GM23338 (cell line): ENCODE results near the gene MFAP4. TPM values are rescaled to one million over a fixed set of nuclear protein-coding genes. Genes with fewer than 3 reads are reported as not detected.

ENCODE experiments used
- ATAC-seq: fragments of 200-7000 bp; cut with Tn5 transposase; 3 replicates; pipeline ENCODE4 v1.9.1; 2020
- DNase-seq: peaks from one replicate; pipeline ENCODE4 v3.0.0-alpha.2; 2015; ENCODE audit warnings: low spot score
- H2AFZ ChIP-seq: fragments of 200-600 bp; sonication (generic); 2 replicates; pipeline ENCODE4 v1.8.0; 2016; ENCODE audit warnings: antibody characterized with exemption, mild to moderate bottlenecking, moderate library complexity
- H3F3A ChIP-seq: fragments of 200-600 bp; sonication (generic); replicated peaks from 2 replicates; pipeline ENCODE4 v1.8.0; 2017; ENCODE audit warnings: antibody characterized with exemption, mixed run types, low read depth
- H3K27ac ChIP-seq: fragments of 200-600 bp; sonication (generic); 2 replicates; pipeline ENCODE4 v1.6.1; 2016; ENCODE audit warnings: low read depth
- H3K27me3 ChIP-seq: fragments of 200-600 bp; sonication (generic); 2 replicates; pipeline ENCODE4 v1.8.0; 2016; ENCODE audit warnings: mild to moderate bottlenecking, mixed run types, moderate library complexity; ENCODE audit not compliant: insufficient read depth
- H3K36me3 ChIP-seq: fragments of 200-600 bp; sonication (generic); 2 replicates; pipeline ENCODE4 v1.8.0; 2016; ENCODE audit warnings: mild to moderate bottlenecking; ENCODE audit not compliant: insufficient read depth
- H3K4me1 ChIP-seq: fragments of 200-600 bp; sonication (generic); 2 replicates; pipeline ENCODE4 v1.8.0; 2016; ENCODE audit warnings: mild to moderate bottlenecking, moderate library complexity; ENCODE audit not compliant: insufficient read depth
- H3K4me2 ChIP-seq: fragments of 200-600 bp; sonication (generic); 2 replicates; pipeline ENCODE4 v1.7.1; 2017; ENCODE audit warnings: mixed run types
- H3K4me3 ChIP-seq: fragments of 200-600 bp; sonication (generic); 2 replicates; pipeline ENCODE4 v1.6.1; 2016; ENCODE audit warnings: mixed run types
- H3K79me2 ChIP-seq: fragments of 200-600 bp; sonication (generic); replicated peaks from 2 replicates; pipeline ENCODE4 v1.8.0; 2017; ENCODE audit warnings: mild to moderate bottlenecking; ENCODE audit not compliant: insufficient read depth
- H3K9me2 ChIP-seq: fragments of 200-600 bp; sonication (generic); 2 replicates; pipeline ENCODE4 v1.8.0; 2017; ENCODE audit not compliant: insufficient read depth
- H4K20me1 ChIP-seq: fragments of 200-600 bp; sonication (generic); replicated peaks from 2 replicates; pipeline ENCODE4 v1.8.0; 2017; ENCODE audit warnings: mild to moderate bottlenecking; ENCODE audit not compliant: insufficient read depth
- H3K27ac Mint-ChIP-seq: 2 replicates; pipeline ENCODE4 v1.8.0; 2020; ENCODE audit warnings: inconsistent platforms, mild to moderate bottlenecking, moderate library complexity, mixed read lengths
- H3K27me3 Mint-ChIP-seq: 3 replicates; pipeline ENCODE4 v1.8.0; 2022; ENCODE audit warnings: low read depth, mild to moderate bottlenecking, moderate library complexity, mixed read lengths, inconsistent platforms; ENCODE audit not compliant: insufficient read depth, poor library complexity
- H3K36me3 Mint-ChIP-seq: 3 replicates; pipeline ENCODE4 v1.8.0; 2021; ENCODE audit warnings: low read depth, mild to moderate bottlenecking, inconsistent platforms, moderate library complexity, mixed read lengths
- H3K4me1 Mint-ChIP-seq: 3 replicates; pipeline ENCODE4 v1.8.0; 2020; ENCODE audit warnings: mild to moderate bottlenecking, inconsistent platforms, mixed read lengths
- H3K4me3 Mint-ChIP-seq: 3 replicates; pipeline ENCODE4 v1.8.0; 2021; ENCODE audit warnings: moderate library complexity, mild to moderate bottlenecking, inconsistent platforms, mixed read lengths
- H3K9me3 Mint-ChIP-seq: 3 replicates; pipeline ENCODE4 v1.8.0; 2020; ENCODE audit warnings: moderate library complexity, mild to moderate bottlenecking, inconsistent platforms, mixed read lengths
- CREB1 ChIP-seq: fragments of 250-450 bp; sonication (Bioruptor Pico); IDR thresholded peaks from 2 replicates; pipeline ENCODE4 v1.5.0; 2020; ENCODE audit warnings: low read depth, mild to moderate bottlenecking, moderate library complexity
- CTCF ChIP-seq, 2 experiments: fragments of 200-600 bp in 1 of 2; sonication (generic) in 1 of 2; conservative IDR thresholded peaks; 2 replicates each; pipeline versions ENCODE4 v1.5.1 to v1.6.1; 2016 to 2017; ENCODE audit warnings: antibody characterized with exemption in 2 of 2, low read depth in 2 of 2, mild to moderate bottlenecking in 2 of 2, moderate library complexity in 1 of 2
- ETS1 ChIP-seq: IDR thresholded peaks from 2 replicates; pipeline ENCODE4 v1.6.1; 2016; ENCODE audit warnings: antibody characterized with exemption
- EZH2 ChIP-seq: fragments of 200-600 bp; sonication (generic); IDR thresholded peaks from one replicate; pipeline ENCODE4 v1.8.0; 2017; ENCODE audit warnings: antibody characterized with exemption, mild to moderate bottlenecking, low read depth; ENCODE audit not compliant: unreplicated experiment
- EZH2phosphoT487 ChIP-seq: fragments of 200-600 bp; sonication (generic); IDR thresholded peaks from one replicate; pipeline ENCODE4 v1.8.1; 2018; ENCODE audit warnings: antibody characterized with exemption; ENCODE audit not compliant: unreplicated experiment
- JUNB ChIP-seq: IDR thresholded peaks from one replicate; pipeline ENCODE4 v1.6.1; 2016; ENCODE audit warnings: antibody characterized with exemption; ENCODE audit not compliant: unreplicated experiment
- NANOG ChIP-seq: IDR thresholded peaks from 2 replicates; pipeline ENCODE4 v1.6.1; 2016; ENCODE audit warnings: antibody characterized with exemption, borderline replicate concordance
- POLR2AphosphoS5 ChIP-seq: IDR thresholded peaks from 2 replicates; pipeline ENCODE4 v1.6.1; 2016; ENCODE audit warnings: antibody characterized with exemption, low read depth
- REST ChIP-seq: IDR thresholded peaks from one replicate; pipeline ENCODE4 v1.6.1; 2018; ENCODE audit warnings: antibody characterized with exemption; ENCODE audit not compliant: unreplicated experiment
- STAT1 ChIP-seq: IDR thresholded peaks from one replicate; pipeline ENCODE4 v1.6.1; 2016; ENCODE audit warnings: antibody characterized with exemption; ENCODE audit not compliant: unreplicated experiment
- ZNF114 ChIP-seq: fragments of 250-450 bp; sonication (Bioruptor Pico); IDR thresholded peaks from 2 replicates; pipeline ENCODE4 v1.5.0; 2020; ENCODE audit warnings: mild to moderate bottlenecking, moderate library complexity
- ZNF331 ChIP-seq: fragments of 250-450 bp; sonication (Bioruptor Pico); IDR thresholded peaks from 2 replicates; pipeline ENCODE4 v1.5.0; 2020; ENCODE audit warnings: low read depth, mild to moderate bottlenecking, moderate library complexity
- ZNF462 ChIP-seq: fragments of 250-450 bp; sonication (Bioruptor Pico); IDR thresholded peaks from 2 replicates; pipeline ENCODE4 v1.5.0; 2020; ENCODE audit warnings: mild to moderate bottlenecking, moderate library complexity
- polyA plus RNA-seq: library from polyadenylated mRNA; unstranded; fragments of >200 nt; fragmentation: Nextera tagmentation; extraction: Ambion mirVana; gene quantifications from 2 replicates; pipeline ENCODE4 v1.2.1, GENCODE V29; 2016
- total RNA-seq: library from RNA; depleted of rRNA; stranded (reverse); fragments of >200 nt; shearing (Covaris generic); gene quantifications from 2 replicates; pipeline ENCODE4 v1.2.3, GENCODE V29; 2014

The MFAP4 gene
- total and polyA plus RNA-seq, 2 experiments from 2014 or later = 7.7 to 9.7 TPM

GRCh38 chr17:19417611-19418010, 30.6 kb upstream of the MFAP4 start:
- Histone ChIP-seq H3K27me3 (no peaks in the 10 kb centered on the region), H3K79me2 (no peaks in the 10 kb centered on the region), H4K20me1 (no peaks in the 10 kb centered on the region), H3K4me2 (no peak overlapping the region), H3K27ac (no peak overlapping the region), H3K4me3 (no peak overlapping the region), H3K4me1 (no peaks in the 10 kb centered on the region; the same call in 1 of the 2 replicates), H2AFZ (no peak overlapping the region), H3F3A (0 out of 2 replicates have a peak, but pooled peaks cover 2% of the 10 kb centered on the region), H3K36me3 (no peaks in the 10 kb centered on the region), H3K9me2 (0 out of 2 replicates have a peak, but pooled peaks cover 3% of the 10 kb centered on the region)
- Mint-ChIP-seq H3K9me3 (no peaks in the 10 kb centered on the region), H3K4me3 (no peak overlapping the region), H3K36me3 (no peaks in the 10 kb centered on the region; the same call in 2 of the 3 replicates), H3K27me3 (peaks cover 9% of the 10 kb centered on the region), H3K4me1 (no peaks in the 10 kb centered on the region), H3K27ac (no peak overlapping the region)
- DNase-seq (no peak), ATAC-seq (no peak)
- TF ChIP-seq CREB1 (CRISPR knock-in tag) (no peak), EZH2 (no peak), ZNF331 (CRISPR knock-in tag) (no peak), POLR2AphosphoS5 (no peak), ZNF462 (CRISPR knock-in tag) (no peak), EZH2phosphoT487 (no peak), ZNF114 (CRISPR knock-in tag) (no peak), CTCF (conservative IDR thresholded peaks at IDR 0.05; ENCODE audit: low read depth in 2 of 2) (no peak), JUNB (no peak), NANOG (no peak), ETS1 (no peak), REST (no peak), STAT1 (no peak)
